HG02970 (cell line): ENCODE results near the gene PHLDB2.

Experiments used
- ATAC-seq: cut with Tn5 transposase; IDR thresholded peaks from one replicate; pipeline ENCODE4 v1.9.1; 2021; ENCODE audit warnings: mild to moderate bottlenecking, moderate library complexity, moderate number of reproducible peaks; ENCODE audit not compliant: unreplicated experiment, low FRiP score

Gene PHLDB2

GRCh38 chr3:111848778-111849177, 10.3 kb upstream of the PHLDB2 start:
- ATAC-seq, result no peak

DNA sequence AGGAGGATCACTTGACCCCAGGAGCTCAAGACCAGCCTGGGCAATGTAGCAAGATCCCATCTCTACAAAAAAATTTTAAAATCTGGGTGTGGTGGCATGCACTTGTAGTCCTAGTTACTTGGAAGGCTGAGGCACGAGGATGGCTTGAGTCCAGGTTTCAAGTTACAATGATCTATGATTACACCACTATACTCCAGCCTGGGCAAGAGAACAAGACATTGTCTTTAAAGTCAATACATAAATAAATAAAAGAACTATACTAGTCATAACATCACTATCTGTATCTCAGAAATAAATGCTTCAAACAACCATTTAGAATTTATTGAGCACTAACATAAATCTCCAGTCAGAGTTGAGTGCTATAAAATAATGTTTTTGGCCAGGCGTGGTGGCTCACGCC, 8.5 kb upstream of the PHLDB2 start:
- ATAC-seq, result no peak

- no peak for ATAC-seq
Observed at GRCh38 chr3:111851511-111851954, 7.5 kb upstream of the PHLDB2 start.

DNA sequence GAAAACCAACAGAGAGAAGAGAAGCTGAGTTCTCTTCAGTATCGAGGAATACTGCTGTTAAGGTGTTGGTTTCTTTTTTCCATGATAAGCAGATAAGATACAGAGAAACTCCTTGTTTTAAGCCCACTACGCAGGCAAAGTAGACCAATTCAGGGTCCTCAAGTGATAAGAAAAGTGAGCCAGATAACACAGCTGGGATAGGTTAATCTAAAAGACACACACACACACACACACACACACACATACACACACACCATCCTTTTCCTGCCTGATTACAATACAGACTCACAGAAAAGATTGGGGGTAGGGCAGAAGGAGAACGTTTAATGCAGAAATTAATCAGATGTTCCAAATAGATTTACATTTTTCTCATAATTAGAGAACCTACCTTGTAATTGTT, 6.5 kb upstream of the PHLDB2 start:
- no peak for ATAC-seq

DNA sequence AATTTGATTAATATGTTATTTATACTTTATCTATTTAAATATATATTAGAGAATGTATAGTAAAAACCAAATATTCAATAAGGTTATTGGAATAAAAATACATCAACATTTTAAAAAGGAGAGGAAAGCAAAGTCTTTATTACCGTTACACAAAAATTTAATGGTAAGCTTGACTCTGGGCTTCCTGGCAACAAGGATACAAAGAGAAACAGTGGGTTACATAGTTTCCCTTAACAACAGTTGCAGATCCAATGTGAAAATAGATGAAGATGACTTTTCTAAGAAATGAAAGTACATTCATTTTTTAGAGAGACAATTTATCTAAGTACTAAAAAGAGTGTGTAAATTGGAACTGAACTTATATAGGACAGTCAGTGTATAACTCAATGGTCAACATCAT, 6.0 kb upstream of the PHLDB2 start:
- ATAC-seq, result no peak

DNA sequence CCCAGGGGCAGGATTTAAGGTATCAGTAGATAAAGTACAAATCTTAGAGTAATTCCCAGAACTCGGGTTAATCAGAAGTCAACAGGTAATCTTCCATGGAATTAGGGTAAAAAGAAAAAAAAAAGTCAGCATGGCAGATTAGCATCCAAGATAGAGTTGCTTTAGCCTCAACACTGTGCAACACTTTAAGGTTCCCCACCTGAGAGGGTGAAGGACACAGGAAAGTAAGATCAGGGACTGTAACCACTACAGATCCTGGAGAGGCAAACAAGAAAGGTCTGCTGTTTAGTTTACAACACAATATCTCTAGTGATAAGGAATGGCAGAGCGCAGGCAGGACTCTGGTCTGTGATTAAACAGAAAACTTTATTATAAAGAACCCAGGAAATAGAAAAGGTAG, 4.1 kb upstream of the PHLDB2 start:
- no peak for ATAC-seq

DNA sequence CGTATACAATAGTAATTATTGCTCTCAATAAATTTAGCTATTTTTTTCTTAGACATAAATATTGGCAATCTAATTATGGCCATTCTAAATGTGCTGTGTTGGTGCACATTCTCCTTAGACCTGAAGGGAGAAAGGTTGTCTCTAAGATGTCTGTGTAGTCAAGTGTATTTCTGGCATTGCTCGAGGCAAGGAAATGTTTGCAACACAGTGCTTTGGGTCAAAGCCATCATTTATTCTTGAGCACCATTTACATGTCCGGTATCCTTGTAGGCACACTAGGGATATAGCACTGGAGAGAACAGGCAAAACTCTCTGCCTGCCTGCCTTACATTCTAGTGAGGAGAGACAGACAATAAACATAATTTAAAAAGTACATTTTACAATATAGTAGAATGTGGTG, 2.6 kb upstream of the PHLDB2 start:
- no peak for ATAC-seq

- no peak for ATAC-seq
Observed at GRCh38 chr3:111857474-111857873, 1.6 kb upstream of the PHLDB2 start.

GRCh38 chr3:111858642-111859041, 423 bp upstream of the PHLDB2 start:
- no peak for ATAC-seq

- peak; percentile 85 for ATAC-seq
Observed at GRCh38 chr3:111859974-111860859, 1.2 kb downstream of the PHLDB2 start.

DNA sequence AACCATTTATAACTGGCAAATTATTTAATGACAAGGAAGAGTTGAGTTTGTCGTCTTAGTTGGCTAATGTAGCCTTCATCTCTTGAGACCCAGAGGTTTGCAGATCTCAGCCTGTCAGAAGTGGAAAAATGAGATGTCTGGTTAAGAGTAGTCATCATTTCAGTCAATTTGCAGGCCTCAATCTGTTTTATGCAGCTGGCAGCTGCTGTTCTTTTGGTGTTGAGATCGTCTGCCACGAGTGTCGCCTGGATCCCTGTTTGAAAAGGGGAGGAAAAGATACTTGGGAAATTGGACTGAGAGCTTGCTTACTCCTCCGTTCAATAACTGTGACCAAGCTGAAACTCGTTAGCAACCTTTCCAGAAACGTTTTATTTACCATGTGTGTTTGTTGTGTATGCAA, 2.3 kb downstream of the PHLDB2 start:
- no peak for ATAC-seq

GRCh38 chr3:111862415-111862814, 3.4 kb downstream of the PHLDB2 start:
- no peak for ATAC-seq

- ATAC-seq, result no peak
Observed at GRCh38 chr3:111862974-111863373, 3.9 kb downstream of the PHLDB2 start.

GRCh38 chr3:111863942-111864694, 5.1 kb downstream of the PHLDB2 start:
- no peak for ATAC-seq

- ATAC-seq, result no peak
Observed at GRCh38 chr3:111864821-111865656, 6.0 kb downstream of the PHLDB2 start.

DNA sequence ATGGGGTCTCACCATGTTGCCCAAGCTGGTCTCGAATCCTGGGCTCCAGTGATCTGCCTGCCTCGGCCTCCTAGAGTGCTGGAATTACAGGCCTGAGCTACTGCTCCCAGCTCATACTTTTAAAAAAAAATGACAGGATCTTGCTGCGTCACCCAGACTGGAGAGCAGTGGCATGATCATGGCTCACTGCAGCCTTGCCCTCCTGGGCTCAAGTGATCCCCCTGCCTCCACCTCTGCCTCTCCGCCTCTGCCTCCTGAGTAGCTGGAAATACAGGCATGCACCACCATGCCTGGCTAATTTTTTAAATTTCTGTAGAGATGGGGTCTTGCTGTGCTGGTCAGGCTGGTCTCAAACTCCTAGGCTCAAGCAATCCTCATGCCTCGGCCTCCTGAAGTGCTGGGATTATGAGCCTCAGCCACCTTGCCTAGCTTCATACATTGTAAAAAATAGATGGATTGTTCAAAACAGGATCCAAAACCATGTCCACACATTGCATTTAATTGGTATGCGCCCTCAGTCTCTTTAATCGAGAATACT, 8.9 kb downstream of the PHLDB2 start:
- ATAC-seq, result no peak

- no peak for ATAC-seq
Observed at GRCh38 chr3:111870620-111871019, 11.6 kb downstream of the PHLDB2 start.

DNA sequence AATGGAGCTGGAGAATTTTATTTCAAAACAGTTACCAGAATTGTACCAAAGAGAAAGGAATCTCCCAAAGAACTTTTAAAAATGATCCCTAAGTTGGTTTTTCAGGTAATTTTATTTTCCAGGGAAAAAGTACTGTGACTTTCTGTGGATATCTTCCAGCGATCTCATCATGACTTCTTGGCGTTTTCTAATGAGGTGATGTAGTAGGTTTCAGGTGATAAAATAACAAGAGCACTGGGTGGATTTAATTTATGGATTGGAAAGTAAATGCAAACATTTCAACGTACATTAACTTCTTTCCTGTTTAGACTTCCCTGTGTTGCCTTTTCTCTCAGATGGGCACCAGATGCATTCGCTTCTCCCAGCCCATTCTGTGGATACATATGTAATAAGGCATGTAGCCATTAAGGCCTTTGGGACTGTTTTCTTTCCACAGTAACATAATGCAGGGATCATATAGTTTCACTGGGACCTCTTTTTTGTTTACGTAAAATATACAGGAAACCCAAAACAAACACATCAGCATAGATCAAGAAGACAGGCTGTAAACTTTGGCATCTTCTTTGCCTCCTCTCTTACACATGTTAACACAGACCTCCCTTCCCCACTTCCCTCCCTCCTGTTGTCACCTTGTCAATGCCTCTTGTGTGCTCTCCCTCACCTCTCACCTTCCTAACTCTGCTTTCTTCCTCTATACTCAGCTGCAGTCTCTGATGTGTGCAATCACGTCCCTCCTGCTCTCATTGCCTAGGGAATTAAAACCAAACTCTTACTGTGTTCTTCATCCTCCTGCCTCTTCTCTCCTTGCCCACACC, 13.0 kb downstream of the PHLDB2 start:
- no peak for ATAC-seq

DNA sequence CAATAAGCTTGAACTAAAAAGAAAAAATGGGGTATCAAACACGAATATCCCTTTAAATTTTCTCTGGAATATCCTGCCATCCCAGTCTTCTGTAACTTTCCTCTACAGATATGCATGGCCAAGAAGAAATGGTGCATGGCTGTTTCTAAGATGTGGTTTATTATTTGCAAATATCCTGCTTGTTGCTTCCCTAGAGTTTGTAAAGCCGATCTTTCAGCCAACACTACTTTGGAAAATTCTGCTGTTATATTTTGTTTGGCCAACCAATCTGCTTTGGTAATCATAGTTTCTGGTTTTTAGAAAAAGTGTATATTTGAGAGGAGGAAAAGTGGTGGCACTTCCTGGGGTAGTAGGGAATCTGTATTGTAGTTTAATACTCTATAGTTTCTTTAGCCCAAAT, 13.9 kb downstream of the PHLDB2 start:
- ATAC-seq, result no peak
